GM19328 (cell line): ENCODE data around the gene FAM236D.
"Not testable (repeated sequence)": the region's sequence is repeated elsewhere in the genome, so short reads cannot be mapped to it uniquely, and the experiment has no call there.

ENCODE experiments used
- ATAC-seq: cut with Tn5 transposase; IDR thresholded peaks from one replicate; pipeline ENCODE4 v1.9.1; 2021; ENCODE audit warnings: mild to moderate bottlenecking, moderate library complexity; ENCODE audit not compliant: unreplicated experiment

FAM236D gene

DNA sequence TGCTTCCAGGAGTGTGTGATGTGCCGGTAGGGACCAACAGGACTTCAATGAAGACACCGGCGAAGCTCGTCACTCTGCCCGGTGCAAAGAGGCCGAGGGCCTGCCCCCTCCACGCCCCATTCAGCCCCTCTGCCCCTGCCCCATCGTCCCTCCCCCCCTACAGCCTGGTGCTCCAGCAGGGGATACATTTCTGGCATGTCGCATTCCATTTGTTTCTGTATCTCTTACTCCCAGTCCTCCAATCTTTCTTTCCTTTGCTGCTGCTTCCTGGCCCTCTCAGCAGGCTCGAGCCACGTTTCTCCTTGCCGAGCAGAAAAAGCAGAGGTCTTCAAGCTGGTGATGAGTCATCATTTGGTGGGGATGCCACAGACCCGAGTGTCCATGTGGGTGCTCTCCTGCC is at the start of gene FAM236D:
FAM236D (minus strand) TSS at position 101 of the 400 bp plus-strand sequence; CDS start at position 1, 100 bp downstream.
- not testable (repeated sequence) for ATAC-seq

DNA sequence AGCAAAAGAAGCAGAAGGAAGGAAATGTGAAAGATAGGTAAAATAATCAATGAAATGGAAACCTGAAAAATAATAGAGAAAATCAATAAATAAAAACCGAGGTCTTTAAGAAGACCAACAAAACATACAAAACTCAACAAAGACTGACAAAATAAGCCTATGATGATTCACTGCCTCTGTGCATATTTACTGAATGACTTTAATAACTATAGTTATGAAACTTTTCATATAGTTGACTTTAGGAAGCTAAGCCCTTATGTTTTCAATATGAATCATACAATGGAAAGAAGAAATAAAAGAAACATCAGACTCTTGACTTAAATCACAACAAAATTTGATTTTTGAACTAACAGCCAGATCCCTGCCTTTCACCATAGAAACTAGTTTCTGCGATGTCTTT is 29.5 kb upstream of the FAM236D start:
- not testable (repeated sequence) for ATAC-seq

DNA sequence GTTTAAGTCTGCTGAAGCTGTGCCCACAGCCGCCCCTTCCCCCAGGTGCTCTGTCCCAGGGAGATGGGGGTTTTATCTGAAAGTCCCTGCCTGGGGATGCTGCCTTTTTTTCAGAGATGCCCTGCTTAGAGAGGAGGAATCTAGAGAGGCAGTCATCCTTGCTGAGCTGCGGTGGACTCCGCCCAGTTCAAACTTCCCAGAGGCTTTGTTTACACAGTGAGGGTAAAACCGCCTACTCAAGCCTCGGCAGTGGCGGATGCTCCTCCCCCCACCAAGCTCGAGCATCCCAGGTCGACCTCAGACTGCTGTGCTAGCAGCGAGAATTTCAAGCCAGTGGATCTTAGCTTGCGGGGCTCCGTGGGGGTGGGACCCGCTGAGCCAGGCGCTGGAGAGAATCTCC is 22.7 kb upstream of the FAM236D start:
- ATAC-seq, result not testable (repeated sequence)

DNA sequence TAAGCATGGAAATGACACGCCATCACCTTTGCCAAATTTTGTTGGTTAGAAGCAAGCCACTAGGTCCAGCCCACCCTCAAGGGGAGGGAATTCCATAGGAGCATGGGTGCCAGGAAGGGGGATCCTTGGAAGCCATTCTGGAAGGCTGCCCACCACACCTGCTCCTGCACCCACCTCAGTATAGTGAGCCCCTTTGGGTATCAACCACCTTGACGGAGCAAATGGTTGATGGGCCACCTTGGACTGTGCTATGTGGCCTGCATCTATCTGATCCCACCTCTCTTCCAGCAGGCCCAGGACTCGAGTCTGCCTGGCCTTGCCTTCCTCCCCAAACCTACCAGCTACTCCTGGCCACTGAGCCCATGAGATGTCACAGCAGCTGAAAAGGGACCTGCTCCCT is 17.6 kb downstream of the FAM236D start:
- ATAC-seq, result not testable (repeated sequence)

DNA sequence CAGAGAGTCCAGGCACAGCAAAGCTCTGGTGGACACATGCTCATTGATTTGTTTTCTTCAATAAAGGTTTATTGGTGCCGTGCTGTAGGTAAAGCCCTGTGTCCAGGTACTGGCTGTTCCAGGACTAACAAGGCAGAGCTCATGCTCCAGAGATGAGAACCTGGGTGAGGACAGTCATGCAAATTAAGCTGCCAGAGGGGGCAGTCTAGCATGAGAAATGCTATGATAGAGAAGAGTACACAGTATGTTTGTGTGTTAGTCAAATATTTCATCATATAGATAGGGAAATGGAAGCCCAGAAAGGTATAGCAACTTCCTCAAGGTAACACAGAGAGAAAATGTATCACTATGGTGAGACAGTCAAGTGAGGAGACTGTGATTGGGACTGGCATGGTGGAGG is 19.9 kb downstream of the FAM236D start:
- not testable (repeated sequence) for ATAC-seq

DNA sequence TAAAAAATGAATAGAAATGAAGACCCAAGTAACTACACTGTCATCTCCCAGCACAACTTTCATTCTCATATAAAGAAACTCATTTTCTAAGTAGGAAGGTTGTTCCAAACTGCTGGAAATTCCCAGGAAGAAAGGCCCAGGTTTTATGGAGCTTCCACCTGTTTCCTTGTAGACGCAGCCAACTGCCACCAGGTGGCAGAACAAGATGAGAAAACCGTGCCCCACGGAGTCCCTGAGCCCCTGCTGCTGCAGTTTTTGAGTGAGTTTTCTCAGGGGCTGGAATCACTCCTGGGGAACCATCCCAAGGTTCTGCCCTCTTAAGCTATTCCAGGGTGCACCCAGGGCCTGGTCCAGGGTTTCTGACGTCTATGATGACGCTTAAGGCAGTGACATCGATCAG is 24.0 kb downstream of the FAM236D start:
- not testable (repeated sequence) for ATAC-seq

DNA sequence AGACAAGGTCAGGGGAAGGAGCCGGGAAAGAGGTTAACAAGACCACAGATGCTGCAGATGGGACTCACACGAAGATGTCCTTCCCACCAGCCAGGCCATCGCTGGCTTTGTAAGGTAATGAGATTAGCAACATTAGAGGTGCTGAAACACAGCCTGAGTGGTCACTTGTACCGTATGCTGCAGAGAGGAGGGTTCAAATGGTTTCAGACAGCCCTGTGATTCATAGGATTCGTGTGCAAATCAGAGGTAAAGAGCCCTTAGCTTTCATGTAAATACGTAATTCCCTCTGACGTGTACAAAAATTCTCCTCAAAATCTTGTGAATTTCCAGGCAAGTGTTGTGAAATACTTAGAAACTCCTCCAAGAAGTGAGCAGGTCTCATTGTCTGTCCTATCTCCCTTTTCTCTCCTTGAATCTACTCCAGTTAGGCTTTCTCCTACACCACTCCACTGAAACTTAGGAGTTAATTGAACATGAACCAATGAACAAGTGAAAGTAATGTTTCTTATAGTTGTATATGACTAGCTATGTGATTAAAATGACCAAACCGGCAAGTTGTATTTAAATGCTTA is 24.6 kb downstream of the FAM236D start:
- not testable (repeated sequence) for ATAC-seq

DNA sequence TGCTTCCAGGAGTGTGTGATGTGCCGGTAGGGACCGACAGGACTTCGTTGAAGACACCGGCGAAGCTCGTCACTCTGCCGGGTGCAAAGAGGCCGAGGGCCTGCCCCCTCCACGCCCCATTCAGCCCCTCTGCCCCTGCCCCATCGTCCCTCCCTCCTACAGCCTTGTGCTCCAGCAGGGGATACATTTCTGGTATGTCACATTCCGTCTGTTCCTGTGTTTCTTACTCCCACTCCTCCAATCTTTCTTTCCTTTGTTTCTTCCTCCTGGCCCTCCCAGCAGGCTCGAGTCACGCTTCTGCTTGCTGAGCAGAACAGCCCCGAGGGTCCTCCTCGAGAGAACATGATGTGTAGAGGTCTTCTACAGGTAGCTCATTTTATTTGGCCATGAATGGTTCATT is 25.4 kb downstream of the FAM236D start, which contains the start of gene FAM236B:
FAM236B (minus strand) TSS at position 101 of the 400 bp plus-strand sequence; CDS start at position 1, 100 bp downstream.
- not testable (repeated sequence) for ATAC-seq

DNA sequence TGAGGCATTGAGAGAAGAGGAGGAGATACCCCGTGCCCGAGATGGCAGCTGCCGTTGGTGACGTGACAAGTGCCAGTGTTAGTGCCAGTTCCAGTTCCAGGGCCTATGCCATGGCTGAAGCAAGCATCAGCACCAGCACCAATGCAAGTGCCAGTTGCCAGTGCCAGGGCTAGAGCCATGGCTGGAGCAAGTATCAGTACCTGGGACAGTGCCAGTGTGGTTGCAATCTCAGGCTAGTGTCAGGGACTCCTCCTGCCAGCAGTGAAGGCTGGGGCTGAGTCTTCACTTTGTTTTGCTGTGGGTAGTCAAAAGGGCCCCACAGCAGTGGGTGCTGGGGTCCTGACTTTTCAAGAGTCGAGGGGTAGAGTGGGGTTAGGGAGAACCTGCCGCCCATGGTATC is 29.9 kb downstream of the FAM236D start:
- ATAC-seq, result not testable (repeated sequence)

DNA sequence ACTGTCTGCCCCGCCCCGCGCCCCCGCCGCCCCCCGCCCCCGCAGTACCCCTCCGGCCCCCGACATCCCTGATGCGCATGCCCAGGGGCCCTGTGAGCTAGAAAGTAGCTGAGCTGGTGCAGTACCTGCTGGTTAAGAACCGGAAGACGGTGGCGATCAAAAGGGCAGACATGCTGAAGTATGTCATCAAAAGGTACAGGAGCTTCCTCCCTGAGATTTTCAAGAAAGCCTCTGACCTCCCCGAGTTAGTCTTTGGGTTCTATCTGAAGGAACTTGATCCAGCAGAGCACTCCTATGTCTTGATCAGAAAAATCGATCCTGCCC is 30.6 kb downstream of the FAM236D start:
- ATAC-seq, result not testable (repeated sequence)

DNA sequence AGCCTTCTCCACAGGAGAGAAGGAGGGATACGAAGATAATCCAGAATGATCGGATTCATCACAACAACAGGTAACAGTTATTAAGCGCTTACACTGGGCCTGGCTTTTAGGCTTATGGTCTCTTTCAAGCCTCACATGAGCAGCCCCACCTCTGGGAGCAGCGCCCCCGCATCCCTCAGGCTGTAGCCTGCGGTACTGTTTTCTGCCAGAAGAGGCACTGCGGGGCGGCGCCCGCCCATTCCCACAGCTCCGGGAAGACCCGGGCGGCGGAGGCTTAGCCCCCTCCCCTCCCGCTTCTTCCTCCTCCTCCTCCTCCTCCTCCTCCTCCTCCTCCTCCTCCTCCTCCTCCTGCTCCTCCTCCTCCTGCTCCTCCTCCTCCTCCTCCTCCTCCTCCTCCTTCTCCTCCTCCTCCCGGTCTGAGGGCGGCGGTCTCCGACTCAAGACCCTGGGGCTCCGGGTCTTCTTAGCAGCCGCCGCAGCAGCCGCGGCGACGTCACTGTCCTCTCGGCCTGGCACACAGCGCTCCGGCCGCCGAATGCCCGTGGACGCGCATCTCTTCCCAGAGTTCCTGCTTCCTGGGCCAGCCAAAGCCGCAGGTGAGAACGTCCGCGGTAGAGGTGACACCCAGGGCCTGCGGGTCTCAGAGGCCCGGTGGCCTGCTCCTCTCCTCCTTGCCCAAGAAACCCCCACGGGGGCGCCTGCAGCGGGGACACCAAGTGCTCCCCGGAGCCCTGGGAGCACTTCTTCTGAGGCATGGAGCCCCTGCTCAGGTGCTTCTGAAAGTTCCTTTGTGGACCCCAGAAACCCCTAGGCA is 31.1 kb downstream of the FAM236D start, which contains the start of gene DMRTC1B:
DMRTC1B (plus strand) TSS at position 238 of the 814 bp plus-strand sequence. CDS start 68,246 bp downstream, outside the sequence.
- ATAC-seq, result not testable (repeated sequence)

DNA sequence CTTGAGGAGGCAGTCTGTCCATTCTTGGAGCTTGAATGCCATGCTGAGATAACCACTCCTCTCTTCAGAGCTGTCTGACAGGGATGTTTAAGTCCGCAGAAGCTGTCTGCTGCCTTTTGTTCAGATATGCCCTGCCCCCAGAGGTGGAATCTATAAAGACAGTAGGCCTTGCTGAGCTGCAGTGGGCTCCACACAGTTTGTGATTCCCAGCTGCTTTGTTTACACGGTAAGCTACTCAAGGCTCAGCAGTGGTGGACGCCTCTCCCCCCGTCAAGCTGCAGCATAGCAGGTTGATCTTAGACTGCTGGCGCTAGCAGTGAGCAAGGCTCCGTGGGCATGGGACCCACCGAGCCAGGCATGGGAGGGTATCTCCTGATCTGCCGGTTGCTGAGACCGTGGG is 47.6 kb downstream of the FAM236D start:
- ATAC-seq, result not testable (repeated sequence)
